ENCODE results near the gene RIPPLY1. TPM values are rescaled to one million over a fixed set of nuclear protein-coding genes. Genes with fewer than 3 reads are reported as not detected.

RIPPLY1 gene
- total RNA-seq, 1 donor from 2014 or later, result not detected

DNA sequence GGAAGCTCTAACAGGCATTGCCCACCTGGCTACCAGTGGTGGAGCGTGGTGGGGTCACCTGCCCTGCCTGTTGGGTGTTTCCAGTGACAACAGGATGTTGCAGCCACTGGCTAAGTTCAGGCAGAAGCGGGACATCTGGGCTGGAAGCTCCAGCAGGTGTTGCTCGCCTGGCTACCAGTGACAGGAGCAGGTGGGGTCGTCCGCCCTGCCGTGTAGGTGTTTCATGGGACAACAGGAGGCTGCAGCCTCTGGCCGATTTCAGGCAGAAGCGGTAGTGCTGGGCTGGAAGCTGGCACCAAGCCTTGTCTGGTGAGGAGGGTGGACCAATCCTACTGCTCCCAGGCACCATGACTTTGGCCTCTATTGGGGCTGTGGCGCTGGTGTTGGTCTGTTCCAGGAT lies 39.4 kb downstream of the RIPPLY1 start:
- FAIRE-seq, result no peak
- DNase-seq (ENCODE audit: low read depth), result no peak
- H3K4me1 ChIP-seq (ENCODE audit: insufficient read depth, low read length), result no peaks in the 10 kb centered on the region

DNA sequence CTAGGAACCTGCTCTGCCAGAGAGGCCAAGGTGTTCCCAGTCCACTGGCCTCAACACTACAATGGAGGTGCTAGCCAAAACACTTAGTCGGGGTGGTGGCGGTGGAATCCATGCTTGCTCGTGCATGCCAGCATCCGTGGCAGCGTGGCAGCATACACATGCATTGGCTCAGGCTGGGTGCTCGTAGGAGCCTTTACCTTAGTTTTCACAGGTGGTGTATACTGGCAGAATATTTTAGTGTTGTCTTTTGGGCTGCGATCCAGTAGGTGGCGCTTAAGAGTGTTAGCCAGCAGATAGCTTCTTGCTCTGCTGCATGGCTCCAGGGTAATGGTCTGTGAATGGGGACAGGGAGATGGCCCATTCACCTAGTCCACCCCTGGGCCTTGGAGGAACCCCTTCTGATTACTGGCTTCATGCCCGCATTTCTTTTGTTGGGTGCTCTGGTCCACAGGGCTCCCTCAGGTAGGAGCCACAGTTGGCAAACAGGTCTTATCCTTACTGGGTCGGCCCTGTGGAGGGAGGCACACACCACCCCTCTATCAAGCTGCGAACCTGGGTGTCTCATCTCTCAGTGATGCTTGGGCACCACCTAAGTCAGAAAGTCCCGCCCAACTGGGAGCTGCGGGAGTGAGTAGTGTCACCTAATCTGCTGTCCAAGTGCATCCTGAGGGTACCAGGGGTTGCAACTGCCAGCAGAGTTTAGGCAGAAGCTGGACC lies 40.0 kb downstream of the RIPPLY1 start:
- H3K4me2 ChIP-seq (ENCODE audit: low read length), result no peak overlapping the region
- H3K4me1 ChIP-seq (ENCODE audit: insufficient read depth, low read length), result no peaks in the 10 kb centered on the region
- Mint-ChIP-seq H3K9me3 (ENCODE audit: unreplicated experiment) (no peaks in the 10 kb centered on the region), H3K36me3 (ENCODE audit: low read depth, unreplicated experiment) (peaks cover 1% of the 10 kb centered on the region), H3K27me3 (ENCODE audit: low read depth, unreplicated experiment) (no peaks in the 10 kb centered on the region), H3K4me3 (ENCODE audit: unreplicated experiment) (no peak overlapping the region), H3K27ac (ENCODE audit: unreplicated experiment) (no peak overlapping the region), H3K4me1 (ENCODE audit: low read depth, unreplicated experiment) (peaks cover 5% of the 10 kb centered on the region)
- DNase-seq (ENCODE audit: low read depth) (no peak), FAIRE-seq (no peak)
- no peaks in the 10 kb centered on the region for H3K79me2 ChIP-seq (ENCODE audit: insufficient read depth, low read length)
- H3K27ac ChIP-seq (ENCODE audit: low read depth, low read length), result no peak overlapping the region
- TF ChIP-seq, protein P1, sequence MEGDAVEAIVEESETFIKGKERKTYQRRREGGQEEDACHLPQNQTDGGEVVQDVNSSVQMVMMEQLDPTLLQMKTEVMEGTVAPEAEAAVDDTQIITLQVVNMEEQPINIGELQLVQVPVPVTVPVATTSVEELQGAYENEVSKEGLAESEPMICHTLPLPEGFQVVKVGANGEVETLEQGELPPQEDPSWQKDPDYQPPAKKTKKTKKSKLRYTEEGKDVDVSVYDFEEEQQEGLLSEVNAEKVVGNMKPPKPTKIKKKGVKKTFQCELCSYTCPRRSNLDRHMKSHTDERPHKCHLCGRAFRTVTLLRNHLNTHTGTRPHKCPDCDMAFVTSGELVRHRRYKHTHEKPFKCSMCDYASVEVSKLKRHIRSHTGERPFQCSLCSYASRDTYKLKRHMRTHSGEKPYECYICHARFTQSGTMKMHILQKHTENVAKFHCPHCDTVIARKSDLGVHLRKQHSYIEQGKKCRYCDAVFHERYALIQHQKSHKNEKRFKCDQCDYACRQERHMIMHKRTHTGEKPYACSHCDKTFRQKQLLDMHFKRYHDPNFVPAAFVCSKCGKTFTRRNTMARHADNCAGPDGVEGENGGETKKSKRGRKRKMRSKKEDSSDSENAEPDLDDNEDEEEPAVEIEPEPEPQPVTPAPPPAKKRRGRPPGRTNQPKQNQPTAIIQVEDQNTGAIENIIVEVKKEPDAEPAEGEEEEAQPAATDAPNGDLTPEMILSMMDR (IDR thresholded peaks at IDR 0.05; ENCODE audit: insufficient read depth, low read depth, low read length), result no peak
- TF ChIP-seq EZH2 (IDR thresholded peaks at IDR 0.05; ENCODE audit: insufficient read depth, low read length), result no peak
- no peak overlapping the region for H3K4me3 ChIP-seq (ENCODE audit: insufficient read depth, low read depth, low read length)
- H3K9me3 ChIP-seq (ENCODE audit: insufficient read depth, low read depth, low read length), result no peaks in the 10 kb centered on the region
- no peaks in the 10 kb centered on the region for H3K27me3 ChIP-seq (ENCODE audit: insufficient read depth, low read length)
- no peaks in the 10 kb centered on the region for H4K20me1 ChIP-seq (ENCODE audit: insufficient read depth, low read length)
- H3K36me3 ChIP-seq (ENCODE audit: insufficient read depth, low read length), result no peaks in the 10 kb centered on the region
- H2AFZ ChIP-seq (ENCODE audit: low read depth, low read length), result no peak overlapping the region
- H3K9ac ChIP-seq (ENCODE audit: low read length), result no peak overlapping the region

More for the DNA sequence above, 39.4 kb downstream of the RIPPLY1 start:
- Histone ChIP-seq H3K36me3 (ENCODE audit: insufficient read depth, low read length) (no peaks in the 10 kb centered on the region), H3K27me3 (ENCODE audit: insufficient read depth, low read length) (no peaks in the 10 kb centered on the region), H3K9me3 (ENCODE audit: insufficient read depth, low read depth, low read length) (no peaks in the 10 kb centered on the region), H3K4me2 (ENCODE audit: low read length) (no peak overlapping the region), H2AFZ (ENCODE audit: low read depth, low read length) (no peak overlapping the region), H4K20me1 (ENCODE audit: insufficient read depth, low read length) (no peaks in the 10 kb centered on the region), H3K27ac (ENCODE audit: low read depth, low read length) (no peak overlapping the region), H3K4me3 (ENCODE audit: insufficient read depth, low read depth, low read length) (no peak overlapping the region), H3K79me2 (ENCODE audit: insufficient read depth, low read length) (no peaks in the 10 kb centered on the region), H3K9ac (ENCODE audit: low read length) (no peak overlapping the region)
- H3K36me3 Mint-ChIP-seq (ENCODE audit: low read depth, unreplicated experiment), result peaks cover 1% of the 10 kb centered on the region
- no peaks in the 10 kb centered on the region for H3K9me3 Mint-ChIP-seq (ENCODE audit: unreplicated experiment)
- H3K27me3 Mint-ChIP-seq (ENCODE audit: low read depth, unreplicated experiment), result no peaks in the 10 kb centered on the region
- H3K27ac Mint-ChIP-seq (ENCODE audit: unreplicated experiment), result no peak overlapping the region
- H3K4me3 Mint-ChIP-seq (ENCODE audit: unreplicated experiment), result no peak overlapping the region
- TF ChIP-seq, protein P1 (IDR thresholded peaks at IDR 0.05; ENCODE audit: insufficient read depth, low read depth, low read length), result no peak
- TF ChIP-seq EZH2 (IDR thresholded peaks at IDR 0.05; ENCODE audit: insufficient read depth, low read length), result no peak
- peaks cover 5% of the 10 kb centered on the region for H3K4me1 Mint-ChIP-seq (ENCODE audit: low read depth, unreplicated experiment)

Other genes with a start within 250 kb of the RIPPLY1 start
- 14.9 and 17.5 TPM in 2 replicates for gene RNF128, start 176.6 kb downstream of the RIPPLY1 start, total RNA-seq
- 12.1 and 13.7 TPM in 2 replicates for gene TBC1D8B, start 100.7 kb downstream of the RIPPLY1 start, total RNA-seq
- gene CLDN2, start 17.1 kb upstream of the RIPPLY1 start, total RNA-seq, result 0.77 and 2.0 TPM in 2 replicates
- 26.0 and 29.1 TPM in 2 replicates for gene MORC4, start 96.9 kb upstream of the RIPPLY1 start, total RNA-seq
- 17.4 and 20.4 TPM in 2 replicates for gene RBM41, start 215.5 kb upstream of the RIPPLY1 start, total RNA-seq

Measured in astrocyte (in vitro differentiated cells and primary cell).